Measurements from ENCODE around the gene FADD.

DNA sequence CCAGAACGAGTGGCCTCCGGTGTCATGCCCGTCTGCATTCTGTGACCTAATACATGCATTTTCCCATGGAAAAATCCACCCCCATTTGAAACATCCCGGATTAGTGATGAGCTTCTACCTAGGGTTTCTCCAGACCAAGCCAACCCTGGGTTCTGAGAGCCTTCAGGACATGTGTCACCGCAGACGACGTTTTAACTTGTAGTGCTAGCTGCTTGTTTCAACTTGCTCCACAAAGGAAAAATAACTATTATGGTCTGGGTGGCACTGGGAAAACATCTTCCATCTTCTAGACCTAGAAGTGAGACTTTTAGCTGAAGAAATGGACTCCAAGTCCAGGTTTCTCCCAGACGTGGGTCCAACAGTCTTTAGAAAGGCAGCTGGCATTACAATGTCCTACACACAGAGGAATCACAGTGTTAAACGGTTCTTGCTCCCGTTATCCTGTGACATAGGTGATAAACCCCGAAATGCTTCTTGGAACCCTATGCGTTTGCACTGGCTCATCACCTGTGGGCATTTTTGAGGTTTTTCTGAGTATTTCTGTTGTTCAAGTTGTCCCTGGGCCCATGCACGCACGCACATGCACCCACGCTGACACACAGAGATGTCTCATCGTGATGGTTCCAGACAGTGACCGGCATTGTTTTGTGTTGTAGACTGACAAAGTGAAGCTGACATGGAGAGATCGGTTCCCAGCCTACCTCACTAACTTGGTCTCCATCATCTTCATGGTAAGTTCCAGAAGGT lies 46.6 kb upstream of the FADD start:
- TF ChIP-seq, protein P1, sequence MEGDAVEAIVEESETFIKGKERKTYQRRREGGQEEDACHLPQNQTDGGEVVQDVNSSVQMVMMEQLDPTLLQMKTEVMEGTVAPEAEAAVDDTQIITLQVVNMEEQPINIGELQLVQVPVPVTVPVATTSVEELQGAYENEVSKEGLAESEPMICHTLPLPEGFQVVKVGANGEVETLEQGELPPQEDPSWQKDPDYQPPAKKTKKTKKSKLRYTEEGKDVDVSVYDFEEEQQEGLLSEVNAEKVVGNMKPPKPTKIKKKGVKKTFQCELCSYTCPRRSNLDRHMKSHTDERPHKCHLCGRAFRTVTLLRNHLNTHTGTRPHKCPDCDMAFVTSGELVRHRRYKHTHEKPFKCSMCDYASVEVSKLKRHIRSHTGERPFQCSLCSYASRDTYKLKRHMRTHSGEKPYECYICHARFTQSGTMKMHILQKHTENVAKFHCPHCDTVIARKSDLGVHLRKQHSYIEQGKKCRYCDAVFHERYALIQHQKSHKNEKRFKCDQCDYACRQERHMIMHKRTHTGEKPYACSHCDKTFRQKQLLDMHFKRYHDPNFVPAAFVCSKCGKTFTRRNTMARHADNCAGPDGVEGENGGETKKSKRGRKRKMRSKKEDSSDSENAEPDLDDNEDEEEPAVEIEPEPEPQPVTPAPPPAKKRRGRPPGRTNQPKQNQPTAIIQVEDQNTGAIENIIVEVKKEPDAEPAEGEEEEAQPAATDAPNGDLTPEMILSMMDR (IDR thresholded peaks at IDR 0.05) = no peak
- no peak for TF ChIP-seq POLR2A (IDR thresholded peaks at IDR 0.05)
